ENCODE data around the gene SNX33. TPM values are rescaled to one million over a fixed set of nuclear protein-coding genes. Genes with fewer than 3 reads are reported as not detected.
A peak's percentile ranks its signal among the peaks of the same experiment; 100 is the strongest.
"Not testable (repeated sequence)": the region's sequence is repeated elsewhere in the genome, so short reads cannot be mapped to it uniquely, and the experiment has no call there.

SNX33 gene
- total RNA-seq, 1 experiment from 2014 or later: 16.8 TPM

DNA sequence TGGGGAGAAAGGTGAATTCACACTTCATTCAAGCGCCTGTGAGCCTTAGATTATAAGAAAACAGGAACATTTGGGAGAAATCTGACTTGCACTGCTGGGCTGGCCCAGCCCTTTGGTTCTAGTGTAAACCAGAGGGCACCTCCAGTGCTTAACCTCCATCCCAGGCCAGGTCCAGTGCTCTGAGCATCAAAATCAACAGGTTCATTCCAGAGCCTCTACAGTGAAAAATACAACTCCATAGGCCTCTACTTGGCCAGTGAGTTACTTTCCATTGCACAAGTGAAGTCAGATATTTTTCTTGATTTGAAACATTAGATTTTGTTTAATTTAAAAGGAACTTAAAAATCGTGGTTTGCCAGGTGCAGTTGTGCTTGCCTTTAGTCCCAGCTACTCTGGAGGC is 25.2 kb upstream of the SNX33 start:
- Histone ChIP-seq H3K4me1 (ENCODE audit: insufficient read depth, low read length) (peaks cover 27% of the 10 kb centered on the region), H3K4me2 (ENCODE audit: low read length) (no peak overlapping the region), H3K36me3 (ENCODE audit: low read depth, low read length) (no peaks in the 10 kb centered on the region), H4K20me1 (ENCODE audit: low read length) (no peaks in the 10 kb centered on the region), H3K9me3 (ENCODE audit: low read length) (no peaks in the 10 kb centered on the region), H2AFZ (ENCODE audit: low read length) (no peak overlapping the region), H3K79me2 (ENCODE audit: low read length) (no peaks in the 10 kb centered on the region), H3K9me2 (replicated peaks; ENCODE audit: low read length) (no peaks in the 10 kb centered on the region), H3K4me3 (ENCODE audit: low read length) (no peak overlapping the region), H3K27ac (ENCODE audit: low read length) (no peak overlapping the region), H3F3A (ENCODE audit: low read length, unreplicated experiment) (peaks cover 15% of the 10 kb centered on the region), H3K9ac (ENCODE audit: low read length) (no peak overlapping the region), H3K27me3 (ENCODE audit: low read length) (no peaks in the 10 kb centered on the region)
- no TSS peak for BruUV-seq (replicated peaks)
- ATAC-seq (no peak), DNase-seq (no peak)
- no peak for TF ChIP-seq EZH2 (IDR thresholded peaks at IDR 0.05; ENCODE audit: low read length, unreplicated experiment)
- TF ChIP-seq EZH2phosphoT487 (IDR thresholded peaks at IDR 0.05; ENCODE audit: borderline replicate concordance, low read length): no peak
- TF ChIP-seq, protein P1, sequence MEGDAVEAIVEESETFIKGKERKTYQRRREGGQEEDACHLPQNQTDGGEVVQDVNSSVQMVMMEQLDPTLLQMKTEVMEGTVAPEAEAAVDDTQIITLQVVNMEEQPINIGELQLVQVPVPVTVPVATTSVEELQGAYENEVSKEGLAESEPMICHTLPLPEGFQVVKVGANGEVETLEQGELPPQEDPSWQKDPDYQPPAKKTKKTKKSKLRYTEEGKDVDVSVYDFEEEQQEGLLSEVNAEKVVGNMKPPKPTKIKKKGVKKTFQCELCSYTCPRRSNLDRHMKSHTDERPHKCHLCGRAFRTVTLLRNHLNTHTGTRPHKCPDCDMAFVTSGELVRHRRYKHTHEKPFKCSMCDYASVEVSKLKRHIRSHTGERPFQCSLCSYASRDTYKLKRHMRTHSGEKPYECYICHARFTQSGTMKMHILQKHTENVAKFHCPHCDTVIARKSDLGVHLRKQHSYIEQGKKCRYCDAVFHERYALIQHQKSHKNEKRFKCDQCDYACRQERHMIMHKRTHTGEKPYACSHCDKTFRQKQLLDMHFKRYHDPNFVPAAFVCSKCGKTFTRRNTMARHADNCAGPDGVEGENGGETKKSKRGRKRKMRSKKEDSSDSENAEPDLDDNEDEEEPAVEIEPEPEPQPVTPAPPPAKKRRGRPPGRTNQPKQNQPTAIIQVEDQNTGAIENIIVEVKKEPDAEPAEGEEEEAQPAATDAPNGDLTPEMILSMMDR (conservative IDR thresholded peaks at IDR 0.05; ENCODE audit: low read depth, low read length): no peak
- intact Hi-C loops (cut with micrococcal nuclease): no loop called here
- POLR2A ChIA-PET (ENCODE audit: unreplicated experiment): no interaction called here
- CTCF ChIA-PET: no interaction called here

DNA sequence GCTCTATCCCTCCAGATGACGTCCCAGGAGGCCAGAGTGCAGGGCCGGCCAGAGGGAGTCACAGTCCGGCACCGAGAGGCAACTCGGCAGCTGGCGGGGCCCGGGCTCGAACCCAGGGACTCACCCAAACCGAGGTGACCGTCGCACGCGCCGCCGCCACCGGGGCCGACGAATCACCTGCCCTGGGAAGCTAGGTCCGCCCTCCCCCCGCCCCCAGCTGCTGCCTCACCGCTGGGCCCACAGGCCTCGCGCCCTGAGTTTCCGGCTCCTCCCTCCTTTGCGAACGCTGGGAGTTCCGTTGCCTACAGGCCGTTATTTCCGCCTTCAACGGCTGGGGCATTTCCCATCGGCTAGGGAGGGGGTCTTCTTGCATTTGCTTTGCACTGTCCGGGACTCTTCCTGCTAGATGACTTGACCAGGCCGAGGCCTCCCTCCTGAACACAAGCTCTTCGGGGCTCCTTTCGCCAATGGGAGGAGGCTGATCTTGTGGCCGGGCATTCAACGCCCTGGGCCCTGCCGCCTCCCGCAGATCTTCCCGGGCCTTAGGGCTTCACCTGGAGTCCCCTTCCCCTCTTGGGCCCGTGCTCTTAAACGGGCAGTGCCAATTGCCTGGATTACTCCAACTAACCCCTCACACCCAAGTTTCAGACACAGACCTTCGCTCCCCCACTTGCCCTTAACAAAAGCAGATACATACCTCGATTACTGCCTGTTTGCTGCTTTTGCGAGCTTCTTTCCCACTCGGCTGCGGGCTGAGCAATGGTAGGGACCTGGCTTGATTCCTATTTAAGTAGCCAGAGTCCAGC is 22.0 kb upstream of the SNX33 start, which contains the start of gene SNUPN:
TSS of gene SNUPN (minus strand) at position 184 of the 806 bp plus-strand sequence. CDS start 4,674 bp downstream, outside the sequence.
- Histone ChIP-seq H3K27me3 (ENCODE audit: low read length) (no peaks in the 10 kb centered on the region), H3K9ac (ENCODE audit: low read length) (peak within 1 kb of the TSS; percentile 86), H2AFZ (ENCODE audit: low read length) (peak within 1 kb of the TSS; percentile 100), H3K27ac (ENCODE audit: low read length) (peak within 1 kb of the TSS; percentile 78), H3K79me2 (ENCODE audit: low read length) (no peaks in the 10 kb centered on the region), H3K4me1 (ENCODE audit: insufficient read depth, low read length) (peaks cover 24% of the 10 kb centered on the region), H3K4me2 (ENCODE audit: low read length) (peak within 1 kb of the TSS; percentile 98), H3K9me2 (replicated peaks; ENCODE audit: low read length) (no peaks in the 10 kb centered on the region), H3K9me3 (ENCODE audit: low read length) (no peaks in the 10 kb centered on the region), H3K4me3 (ENCODE audit: low read length) (peak within 1 kb of the TSS; percentile 93), H4K20me1 (ENCODE audit: low read length) (no peaks in the 10 kb centered on the region), H3K36me3 (ENCODE audit: low read depth, low read length) (no peaks in the 10 kb centered on the region), H3F3A (ENCODE audit: low read length, unreplicated experiment) (peaks cover 15% of the 10 kb centered on the region)
- DNase-seq (peak; percentile 80), ATAC-seq (peak; percentile 73)
- POLR2A ChIA-PET (ENCODE audit: unreplicated experiment): interaction anchor here (0.5 to 1.5 kb wide), 4 partner anchors 13 to 175 kb away, joined by 3 to 16 read pairs (median 4); no protein-coding TSS in a partner anchor
- BruUV-seq (replicated peaks): TSS peak; percentile 91
- CTCF ChIA-PET: interaction anchor here (0.7 kb wide), 1 partner anchor 178 kb away, joined by 8 read pairs; no protein-coding TSS in a partner anchor
- TF ChIP-seq EZH2phosphoT487 (IDR thresholded peaks at IDR 0.05; ENCODE audit: borderline replicate concordance, low read length) (no peak), EZH2 (IDR thresholded peaks at IDR 0.05; ENCODE audit: low read length, unreplicated experiment) (no peak)
- TF ChIP-seq, protein P1 (conservative IDR thresholded peaks at IDR 0.05; ENCODE audit: low read depth, low read length): no peak
- intact Hi-C loops (cut with micrococcal nuclease): loop anchor here (5.0 kb wide), 1 partner anchor 48 kb away; the partner anchor contains the start of gene PTPN9

GRCh38 chr15:75631935-75632334 is 15.8 kb upstream of the SNX33 start:
- DNase-seq (no peak), ATAC-seq (no peak)
- intact Hi-C loops (cut with micrococcal nuclease): no loop called here
- TF ChIP-seq EZH2phosphoT487 (IDR thresholded peaks at IDR 0.05; ENCODE audit: borderline replicate concordance, low read length): no peak
- TF ChIP-seq, protein P1 (conservative IDR thresholded peaks at IDR 0.05; ENCODE audit: low read depth, low read length): no peak
- no peak for TF ChIP-seq EZH2 (IDR thresholded peaks at IDR 0.05; ENCODE audit: low read length, unreplicated experiment)
- Histone ChIP-seq H3F3A (ENCODE audit: low read length, unreplicated experiment) (no peaks in the 10 kb centered on the region), H3K4me3 (ENCODE audit: low read length) (no peak overlapping the region), H3K9ac (ENCODE audit: low read length) (no peak overlapping the region), H3K9me2 (replicated peaks; ENCODE audit: low read length) (no peaks in the 10 kb centered on the region), H3K9me3 (ENCODE audit: low read length) (no peaks in the 10 kb centered on the region), H2AFZ (ENCODE audit: low read length) (no peak overlapping the region), H3K79me2 (ENCODE audit: low read length) (peaks cover 2% of the 10 kb centered on the region), H3K27ac (ENCODE audit: low read length) (no peak overlapping the region), H3K27me3 (ENCODE audit: low read length) (no peaks in the 10 kb centered on the region), H3K4me1 (ENCODE audit: insufficient read depth, low read length) (peaks cover 8% of the 10 kb centered on the region), H3K4me2 (ENCODE audit: low read length) (no peak overlapping the region), H3K36me3 (ENCODE audit: low read depth, low read length) (no peaks in the 10 kb centered on the region), H4K20me1 (ENCODE audit: low read length) (peaks cover under 1% of the 10 kb centered on the region; the same call in 1 of the 2 replicates)
- ChIA-PET CTCF (no interaction called here), POLR2A (ENCODE audit: unreplicated experiment) (no interaction called here)
- no TSS peak for BruUV-seq (replicated peaks)

DNA sequence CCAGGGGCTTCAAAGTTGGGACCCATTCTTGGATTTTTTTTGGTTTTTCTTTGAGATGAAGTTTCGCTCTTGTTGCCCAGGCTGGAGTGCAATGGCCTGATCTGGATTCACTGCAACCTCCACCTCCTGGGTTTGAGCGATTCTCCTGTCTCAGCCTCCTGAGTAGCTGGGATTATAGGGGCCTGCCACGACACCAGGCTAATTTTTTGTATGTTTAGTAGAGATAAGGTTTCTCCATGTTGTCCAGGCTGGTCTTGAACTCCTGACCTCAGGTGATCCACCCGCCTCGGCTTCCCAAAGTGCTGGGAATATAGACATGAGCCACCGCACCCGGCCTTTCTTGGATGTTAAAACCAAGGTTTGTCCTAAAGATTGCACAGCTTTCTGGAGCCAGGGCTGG is 13.8 kb upstream of the SNX33 start:
- peaks cover 12% of the 10 kb centered on the region for H3K4me1 ChIP-seq (ENCODE audit: insufficient read depth, low read length)
- H3K9me3 ChIP-seq (ENCODE audit: low read length); H3K36me3 ChIP-seq (ENCODE audit: low read depth, low read length); H2AFZ ChIP-seq (ENCODE audit: low read length); intact Hi-C loops (cut with micrococcal nuclease); H3F3A ChIP-seq (ENCODE audit: low read length, unreplicated experiment); DNase-seq; H3K27ac ChIP-seq (ENCODE audit: low read length); ATAC-seq; H3K27me3 ChIP-seq (ENCODE audit: low read length); H3K4me3 ChIP-seq (ENCODE audit: low read length); H3K4me2 ChIP-seq (ENCODE audit: low read length); H3K9me2 ChIP-seq (replicated peaks; ENCODE audit: low read length); POLR2A ChIA-PET (ENCODE audit: unreplicated experiment); H3K9ac ChIP-seq (ENCODE audit: low read length); BruUV-seq (replicated peaks): not testable (repeated sequence)
- CTCF ChIA-PET: interaction anchor here (0.7 kb wide), 1 partner anchor 301 kb away, joined by 4 read pairs; no protein-coding TSS in a partner anchor
- H3K79me2 ChIP-seq (ENCODE audit: low read length): peaks cover 22% of the 10 kb centered on the region
- H4K20me1 ChIP-seq (ENCODE audit: low read length): peaks cover 18% of the 10 kb centered on the region

Measured in PC-3 (cell line).